ENCODE measurements around the gene INTS12. TPM values are rescaled to one million over a fixed set of nuclear protein-coding genes. Genes with fewer than 3 reads are reported as not detected.

The INTS12 gene
- total and polyA plus RNA-seq, 10 of the 15 experiments (the other 5 are each of a cell fraction or from before 2014, with no cell fraction given), result 24.2 to 52.4 (median 37.3) TPM

Other genes starting within 250 kb of the INTS12 start
- gene PPA2, start 234.6 kb downstream of the INTS12 start, total RNA-seq (2014; rRNA removed), result 118 and 136 TPM in 2 replicates
- 94.8 and 96.9 TPM in 2 replicates for gene PPA2, start 234.6 kb downstream of the INTS12 start, total RNA-seq (2014; rRNA removed; fragmentation: Illumina TruSeq; extraction: Trizol)
- 127 and 128 TPM in 2 replicates for gene PPA2, start 234.6 kb downstream of the INTS12 start, total RNA-seq (2021)
- gene PPA2, start 234.6 kb downstream of the INTS12 start, polyA plus RNA-seq (2011; rRNA removed), result 138 and 219 TPM in 2 replicates
- gene PPA2, start 234.6 kb downstream of the INTS12 start, polyA plus RNA-seq (2014; fragmentation: Illumina TruSeq; extraction: Trizol), result 93.8 and 125 TPM in 2 replicates
- gene PPA2, start 234.6 kb downstream of the INTS12 start, polyA plus RNA-seq (2014; fragmentation: Nextera tagmentation; extraction: Ambion mirVana), result 100 to 1,000 TPM; 196 to 205 TPM
- 121 and 153 TPM in 2 replicates for gene PPA2, start 234.6 kb downstream of the INTS12 start, polyA plus RNA-seq (2014; rRNA removed)
- 100 to 1,000 TPM; 286 to 293 TPM for gene PPA2, start 234.6 kb downstream of the INTS12 start, polyA plus RNA-seq (2016; fragmentation: Nextera tagmentation; extraction: Ambion mirVana)
- under 0.01 and 0.11 TPM in 2 replicates for gene ARHGEF38, start 156.1 kb downstream of the INTS12 start, total RNA-seq (2014; rRNA removed)
- 0.05 TPM in 1 of 2 replicates, not detected in the other for gene ARHGEF38, start 156.1 kb downstream of the INTS12 start, total RNA-seq (2014; rRNA removed; fragmentation: Illumina TruSeq; extraction: Trizol)
- gene ARHGEF38, start 156.1 kb downstream of the INTS12 start, total RNA-seq (2021), result not detected in 2 replicates
- 0.01 TPM in 2 replicates for gene ARHGEF38, start 156.1 kb downstream of the INTS12 start, polyA plus RNA-seq (2011; rRNA removed)
- gene ARHGEF38, start 156.1 kb downstream of the INTS12 start, polyA plus RNA-seq (2014; fragmentation: Illumina TruSeq; extraction: Trizol), result 0.01 TPM in 1 of 2 replicates, not detected in the other
- gene ARHGEF38, start 156.1 kb downstream of the INTS12 start, polyA plus RNA-seq (2014; fragmentation: Nextera tagmentation; extraction: Ambion mirVana), result under 1 TPM; 0.08 to 0.09 TPM
- 0.04 and 0.09 TPM in 2 replicates for gene ARHGEF38, start 156.1 kb downstream of the INTS12 start, polyA plus RNA-seq (2014; rRNA removed)
- 1 to 10 TPM in 1 of 2 experiments, under 1 TPM in 1; 0.48 to 1.1 TPM for gene ARHGEF38, start 156.1 kb downstream of the INTS12 start, polyA plus RNA-seq (2016; fragmentation: Nextera tagmentation; extraction: Ambion mirVana)
- gene GSTCD, start 95 bp upstream of the INTS12 start, total RNA-seq (2014; rRNA removed), result 14.9 and 16.2 TPM in 2 replicates
- 18.6 and 19.5 TPM in 2 replicates for gene GSTCD, start 95 bp upstream of the INTS12 start, total RNA-seq (2014; rRNA removed; fragmentation: Illumina TruSeq; extraction: Trizol)
- 19.9 and 20.4 TPM in 2 replicates for gene GSTCD, start 95 bp upstream of the INTS12 start, total RNA-seq (2021)
- gene GSTCD, start 95 bp upstream of the INTS12 start, polyA plus RNA-seq (2011; rRNA removed), result 28.4 and 39.4 TPM in 2 replicates
- 16.1 and 18.0 TPM in 2 replicates for gene GSTCD, start 95 bp upstream of the INTS12 start, polyA plus RNA-seq (2014; fragmentation: Illumina TruSeq; extraction: Trizol)
- 1 to 10 TPM; 4.3 to 5.7 TPM for gene GSTCD, start 95 bp upstream of the INTS12 start, polyA plus RNA-seq (2014; fragmentation: Nextera tagmentation; extraction: Ambion mirVana)
- gene GSTCD, start 95 bp upstream of the INTS12 start, polyA plus RNA-seq (2014; rRNA removed), result 10.6 and 12.0 TPM in 2 replicates
- 10 to 100 TPM; 10.6 to 13.3 TPM for gene GSTCD, start 95 bp upstream of the INTS12 start, polyA plus RNA-seq (2016; fragmentation: Nextera tagmentation; extraction: Ambion mirVana)
- gene NPNT, start 186.8 kb upstream of the INTS12 start, total RNA-seq (2014; rRNA removed), result 51.4 and 61.6 TPM in 2 replicates
- 57.1 and 61.8 TPM in 2 replicates for gene NPNT, start 186.8 kb upstream of the INTS12 start, total RNA-seq (2014; rRNA removed; fragmentation: Illumina TruSeq; extraction: Trizol)
- 58.8 and 66.3 TPM in 2 replicates for gene NPNT, start 186.8 kb upstream of the INTS12 start, total RNA-seq (2021)
- gene NPNT, start 186.8 kb upstream of the INTS12 start, polyA plus RNA-seq (2011; rRNA removed), result 0.14 and 0.18 TPM in 2 replicates
- gene NPNT, start 186.8 kb upstream of the INTS12 start, polyA plus RNA-seq (2014; fragmentation: Illumina TruSeq; extraction: Trizol), result 56.8 and 86.4 TPM in 2 replicates
- 10 to 100 TPM; 31.9 to 38.3 TPM for gene NPNT, start 186.8 kb upstream of the INTS12 start, polyA plus RNA-seq (2014; fragmentation: Nextera tagmentation; extraction: Ambion mirVana)
- gene NPNT, start 186.8 kb upstream of the INTS12 start, polyA plus RNA-seq (2014; rRNA removed), result 42.6 and 47.0 TPM in 2 replicates
- gene NPNT, start 186.8 kb upstream of the INTS12 start, polyA plus RNA-seq (2016; fragmentation: Nextera tagmentation; extraction: Ambion mirVana), result 10 to 100 TPM; 65.6 to 70.5 TPM